Cardiac muscle cell (in vitro differentiated cells and primary cell): ENCODE results near the gene INPP5A. TPM values are rescaled to one million over a fixed set of nuclear protein-coding genes. Genes with fewer than 3 reads are reported as not detected.

ENCODE experiments used
- DNase-seq, 2 donors: peaks; one replicate each; pipeline versions ENCODE4 v3.0.0 to v3.0.0-alpha.2; 2010 to 2017; ENCODE audit warnings: low read depth in 1 of 2, low spot score in 1 of 2
- H3K27ac ChIP-seq: fragments of 200-600 bp; sonication (generic); 2 replicates; pipeline ENCODE4 v1.5.1; 2016
- H3K27me3 ChIP-seq: fragments of 200-600 bp; sonication (generic); 2 replicates; pipeline ENCODE4 v1.6.0; 2016; ENCODE audit warnings: control low read depth
- H3K36me3 ChIP-seq: fragments of 200-600 bp; sonication (generic); 2 replicates; pipeline ENCODE4 v1.5.1; 2016; ENCODE audit warnings: control low read depth
- H3K4me1 ChIP-seq: fragments of 200-600 bp; sonication (generic); 2 replicates; pipeline ENCODE4 v1.8.1; 2017; ENCODE audit warnings: low read depth, mild to moderate bottlenecking, mixed run types
- H3K4me3 ChIP-seq: fragments of 200-600 bp; sonication (generic); 2 replicates; pipeline ENCODE4 v1.5.1; 2016; ENCODE audit warnings: mild to moderate bottlenecking
- H3K9me3 ChIP-seq: fragments of 200-600 bp; sonication (generic); 2 replicates; pipeline ENCODE4 v1.5.1; 2017; ENCODE audit warnings: low read depth, mild to moderate bottlenecking, control low read depth
- polyA plus RNA-seq: library from polyadenylated mRNA; unstranded; fragments of >200 nt; fragmentation: Nextera tagmentation; extraction: Ambion mirVana; gene quantifications from 2 replicates; pipeline ENCODE4 v1.2.1, GENCODE V29; 2016
- total RNA-seq: library from RNA; depleted of rRNA; stranded (reverse); fragments of >200 nt; gene quantifications from 2 replicates; pipeline ENCODE4 v1.2.3, GENCODE V29; 2016
- TF ChIP-seq, protein P1 (sequence below): IDR thresholded peaks from 2 replicates; pipeline ENCODE4 v1.5.1; 2012; ENCODE audit warnings: low read depth, mild to moderate bottlenecking, low read length

INPP5A gene
- total and polyA plus RNA-seq, 2 experiments from 2014 or later = 87.0 to 90.4 TPM

- Histone ChIP-seq H3K4me3 (no peak overlapping the region), H3K27me3 (no peaks in the 10 kb centered on the region), H3K9me3 (no peaks in the 10 kb centered on the region), H3K4me1 (no peaks in the 10 kb centered on the region), H3K27ac (peak overlapping the region; percentile 6), H3K36me3 (no peaks in the 10 kb centered on the region)
- no peak for DNase-seq
- TF ChIP-seq, protein P1, sequence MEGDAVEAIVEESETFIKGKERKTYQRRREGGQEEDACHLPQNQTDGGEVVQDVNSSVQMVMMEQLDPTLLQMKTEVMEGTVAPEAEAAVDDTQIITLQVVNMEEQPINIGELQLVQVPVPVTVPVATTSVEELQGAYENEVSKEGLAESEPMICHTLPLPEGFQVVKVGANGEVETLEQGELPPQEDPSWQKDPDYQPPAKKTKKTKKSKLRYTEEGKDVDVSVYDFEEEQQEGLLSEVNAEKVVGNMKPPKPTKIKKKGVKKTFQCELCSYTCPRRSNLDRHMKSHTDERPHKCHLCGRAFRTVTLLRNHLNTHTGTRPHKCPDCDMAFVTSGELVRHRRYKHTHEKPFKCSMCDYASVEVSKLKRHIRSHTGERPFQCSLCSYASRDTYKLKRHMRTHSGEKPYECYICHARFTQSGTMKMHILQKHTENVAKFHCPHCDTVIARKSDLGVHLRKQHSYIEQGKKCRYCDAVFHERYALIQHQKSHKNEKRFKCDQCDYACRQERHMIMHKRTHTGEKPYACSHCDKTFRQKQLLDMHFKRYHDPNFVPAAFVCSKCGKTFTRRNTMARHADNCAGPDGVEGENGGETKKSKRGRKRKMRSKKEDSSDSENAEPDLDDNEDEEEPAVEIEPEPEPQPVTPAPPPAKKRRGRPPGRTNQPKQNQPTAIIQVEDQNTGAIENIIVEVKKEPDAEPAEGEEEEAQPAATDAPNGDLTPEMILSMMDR = no peak
These were observed 30.1 kb upstream of the INPP5A start for GRCh38 chr10:132507409-132507955.

DNA sequence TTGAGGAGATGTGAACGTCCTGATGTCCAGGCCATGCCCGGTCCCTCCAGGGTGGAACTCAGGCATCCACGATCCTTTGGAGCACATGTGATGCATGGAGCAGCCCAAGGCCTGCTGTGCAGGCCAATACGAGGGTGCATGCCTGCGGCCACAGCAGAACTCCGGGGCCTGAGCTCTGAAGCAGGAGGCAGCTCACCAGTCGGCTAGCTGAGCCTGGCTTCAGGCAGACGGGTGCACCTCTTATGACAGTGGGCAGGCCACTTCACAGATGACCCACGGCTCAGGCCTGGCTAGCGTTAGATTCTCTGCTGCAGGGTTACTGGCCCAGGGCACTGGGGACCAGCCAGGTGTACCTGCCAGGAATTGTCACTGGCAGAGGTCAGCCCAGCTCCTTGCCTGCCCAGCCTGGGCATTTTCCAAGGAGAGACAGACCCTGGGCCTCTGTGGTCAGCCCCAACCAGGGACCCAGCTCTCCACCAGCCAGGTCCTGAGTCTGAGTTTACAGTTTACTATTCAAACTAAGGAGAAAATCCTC is 29.6 kb upstream of the INPP5A start:
- TF ChIP-seq, protein P1 = no peak
- DNase-seq = no peak
- H3K27ac ChIP-seq = peak overlapping the region; percentile 6

GRCh38 chr10:132508581-132509443 is 28.8 kb upstream of the INPP5A start:
- H3K36me3 ChIP-seq = no peaks in the 10 kb centered on the region
- TF ChIP-seq, protein P1 = no peak
- peak overlapping the region; percentile 6 for H3K27ac ChIP-seq
- no peaks in the 10 kb centered on the region for H3K9me3 ChIP-seq
- H3K4me3 ChIP-seq = no peak overlapping the region
- H3K4me1 ChIP-seq = no peaks in the 10 kb centered on the region
- DNase-seq = no peak
- H3K27me3 ChIP-seq = no peaks in the 10 kb centered on the region

More for the DNA sequence above, 29.6 kb upstream of the INPP5A start:
- Histone ChIP-seq H3K4me1 (no peaks in the 10 kb centered on the region), H3K4me3 (no peak overlapping the region), H3K27me3 (no peaks in the 10 kb centered on the region), H3K36me3 (no peaks in the 10 kb centered on the region), H3K9me3 (no peaks in the 10 kb centered on the region)

DNA sequence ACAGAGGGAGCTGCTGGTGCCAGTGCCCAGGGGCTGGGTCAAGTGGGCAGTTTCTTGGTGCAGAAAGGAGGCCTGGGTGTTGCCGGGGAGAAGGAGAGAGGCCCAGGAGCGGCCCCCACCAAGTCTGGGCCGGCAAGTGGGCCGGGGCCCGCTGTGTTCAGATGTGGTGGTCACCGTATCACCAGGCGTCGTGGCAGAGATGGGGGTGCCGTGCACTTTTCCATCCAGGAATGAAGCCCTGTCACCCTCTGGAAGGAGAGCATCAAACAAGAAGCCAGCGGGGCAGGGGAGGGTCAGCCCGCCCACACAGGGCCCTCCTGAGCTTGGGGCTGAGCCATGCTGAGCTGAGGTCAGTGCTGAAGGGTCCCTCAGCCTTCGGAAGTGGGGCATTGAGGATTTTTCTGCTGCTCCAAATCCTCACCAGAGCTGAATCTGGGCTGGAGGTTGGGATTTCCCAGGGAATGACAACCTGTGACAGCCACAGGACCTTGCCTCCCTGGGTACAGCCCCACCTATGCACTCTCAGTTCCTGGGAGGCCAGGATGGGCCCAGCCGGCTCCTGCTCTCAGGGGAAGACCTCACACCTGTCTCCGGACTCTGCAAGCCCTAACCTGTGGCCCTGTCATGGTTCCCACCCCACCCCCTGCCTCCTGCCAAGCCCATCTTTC is 27.9 kb upstream of the INPP5A start:
- no peaks in the 10 kb centered on the region for H3K27me3 ChIP-seq
- H3K36me3 ChIP-seq = no peaks in the 10 kb centered on the region
- H3K4me1 ChIP-seq = no peaks in the 10 kb centered on the region
- H3K9me3 ChIP-seq = no peaks in the 10 kb centered on the region
- no peak overlapping the region for H3K4me3 ChIP-seq
- TF ChIP-seq, protein P1 = no peak
- no peak overlapping the region for H3K27ac ChIP-seq
- no peak for DNase-seq

GRCh38 chr10:132510174-132510611 is 27.4 kb upstream of the INPP5A start:
- TF ChIP-seq, protein P1 = no peak
- Histone ChIP-seq H3K27ac (no peak overlapping the region), H3K4me1 (peaks cover 4% of the 10 kb centered on the region), H3K9me3 (no peaks in the 10 kb centered on the region), H3K4me3 (no peak overlapping the region), H3K36me3 (no peaks in the 10 kb centered on the region), H3K27me3 (no peaks in the 10 kb centered on the region)
- DNase-seq = no peak
